ENCODE results near the gene HIPK3. TPM values are rescaled to one million over a fixed set of nuclear protein-coding genes. Genes with fewer than 3 reads are reported as not detected.

The HIPK3 gene
- total and polyA plus RNA-seq, 2 experiments from 2014 or later = 5.5 to 29.8 TPM

GRCh38 chr11:33294224-33294623, 37.0 kb downstream of the HIPK3 start (continued):
- TF ChIP-seq CTCF (conservative IDR thresholded peaks at IDR 0.05; ENCODE audit: low read depth in 2 of 2) = no peak

GRCh38 chr11:33294797-33295196, 37.6 kb downstream of the HIPK3 start:
- H3K4me3 ChIP-seq = no peak overlapping the region
- H4K20me1 ChIP-seq (replicated peaks; ENCODE audit: insufficient read depth) = no peaks in the 10 kb centered on the region; the same call in 1 of the 2 replicates
- no peak overlapping the region for H3K4me2 ChIP-seq
- peaks cover 4% of the 10 kb centered on the region; the same call in 1 of the 3 replicates for H3K9me3 Mint-ChIP-seq
- no peaks in the 10 kb centered on the region for H3K9me2 ChIP-seq (ENCODE audit: insufficient read depth)
- H3K27ac Mint-ChIP-seq = no peak overlapping the region
- H3K36me3 ChIP-seq (ENCODE audit: insufficient read depth) = peaks cover 5% of the 10 kb centered on the region; the same call in 1 of the 2 replicates
- no peaks in the 10 kb centered on the region for H3K4me1 ChIP-seq (ENCODE audit: insufficient read depth)
- no peaks in the 10 kb centered on the region; the same call in 2 of the 3 replicates for H3K4me1 Mint-ChIP-seq
- DNase-seq (ENCODE audit: low spot score) = no peak
- no peak overlapping the region for H2AFZ ChIP-seq
- H3K27me3 Mint-ChIP-seq (ENCODE audit: insufficient read depth, low read depth, poor library complexity) = peaks cover 2% of the 10 kb centered on the region
- H3F3A ChIP-seq (replicated peaks; ENCODE audit: low read depth) = no peaks in the 10 kb centered on the region
- peaks cover 13% of the 10 kb centered on the region; the same call in 2 of the 3 replicates for H3K36me3 Mint-ChIP-seq (ENCODE audit: low read depth)
- H3K79me2 ChIP-seq (replicated peaks; ENCODE audit: insufficient read depth) = peaks cover 71% of the 10 kb centered on the region
- ATAC-seq = no peak
- no peak overlapping the region for H3K4me3 Mint-ChIP-seq
- no peak overlapping the region for H3K27ac ChIP-seq (ENCODE audit: low read depth)
- H3K27me3 ChIP-seq (ENCODE audit: insufficient read depth) = no peaks in the 10 kb centered on the region
- no peak for TF ChIP-seq EZH2 (IDR thresholded peaks at IDR 0.05; ENCODE audit: low read depth, unreplicated experiment)
- no peak for TF ChIP-seq CREB1 (CRISPR knock-in tag; IDR thresholded peaks at IDR 0.05; ENCODE audit: low read depth)
- no peak for TF ChIP-seq ZNF462 (CRISPR knock-in tag; IDR thresholded peaks at IDR 0.05)
- no peak for TF ChIP-seq REST (IDR thresholded peaks at IDR 0.05; ENCODE audit: unreplicated experiment)
- TF ChIP-seq JUNB (IDR thresholded peaks at IDR 0.05; ENCODE audit: unreplicated experiment) = no peak
- no peak for TF ChIP-seq POLR2AphosphoS5 (IDR thresholded peaks at IDR 0.05; ENCODE audit: low read depth)
- no peak for TF ChIP-seq NANOG (IDR thresholded peaks at IDR 0.05; ENCODE audit: borderline replicate concordance)
- no peak for TF ChIP-seq EZH2phosphoT487 (IDR thresholded peaks at IDR 0.05; ENCODE audit: unreplicated experiment)
- TF ChIP-seq ETS1 (IDR thresholded peaks at IDR 0.05) = no peak
- no peak for TF ChIP-seq CTCF (conservative IDR thresholded peaks at IDR 0.05; ENCODE audit: low read depth in 2 of 2)
